Dendritic cell treated with granulocyte-macrophage colony-stimulating factor and Interleukin-4, amounts not matched to agents 40 ng/mL and 50 ng/mL, for 4 days (primary cell): Measurements from ENCODE around the gene PLXNA2.

ENCODE experiments used
- H3K27ac Mint-ChIP-seq: one replicate; pipeline ENCODE4 v1.8.0; 2022; ENCODE audit warnings: mild to moderate bottlenecking, mixed read lengths
- H3K27me3 Mint-ChIP-seq: one replicate; pipeline ENCODE4 v1.8.0; 2022; ENCODE audit warnings: mild to moderate bottlenecking, mixed read lengths
- H3K36me3 Mint-ChIP-seq: one replicate; pipeline ENCODE4 v1.8.0; 2022; ENCODE audit warnings: low read depth, mixed read lengths
- H3K4me1 Mint-ChIP-seq: one replicate; pipeline ENCODE4 v1.8.0; 2022; ENCODE audit warnings: low read depth, mixed read lengths
- H3K4me3 Mint-ChIP-seq: one replicate; pipeline ENCODE4 v1.8.0; 2022; ENCODE audit warnings: mild to moderate bottlenecking, moderate library complexity, mixed read lengths
- H3K9me3 Mint-ChIP-seq: one replicate; pipeline ENCODE4 v1.8.0; 2022; ENCODE audit warnings: mixed read lengths
- intact Hi-C: fragments of 100-400 bp; cut with micrococcal nuclease; formaldehyde crosslinking; loops from one replicate; pipeline ENCODE4 v1.15.0; 2022

PLXNA2 gene

GRCh38 chr1:207992677-207993236 lies 251.4 kb downstream of the PLXNA2 start:
- Mint-ChIP-seq H3K4me3 (no peak overlapping the region), H3K9me3 (no peaks in the 10 kb centered on the region), H3K4me1 (peaks cover 27% of the 10 kb centered on the region), H3K36me3 (no peaks in the 10 kb centered on the region), H3K27ac (no peak overlapping the region), H3K27me3 (peaks cover 4% of the 10 kb centered on the region)
- intact Hi-C loops, result no loop called here

GRCh38 chr1:207991583-207992026 lies 252.6 kb downstream of the PLXNA2 start:
- intact Hi-C loops, result no loop called here
- H3K4me3 Mint-ChIP-seq, result no peak overlapping the region
- no peaks in the 10 kb centered on the region for H3K9me3 Mint-ChIP-seq
- H3K36me3 Mint-ChIP-seq, result no peaks in the 10 kb centered on the region
- H3K4me1 Mint-ChIP-seq, result peaks cover 36% of the 10 kb centered on the region
- peaks cover 4% of the 10 kb centered on the region for H3K27me3 Mint-ChIP-seq
- peak overlapping the region; percentile 62 for H3K27ac Mint-ChIP-seq

- Mint-ChIP-seq H3K27me3 (peaks cover 4% of the 10 kb centered on the region), H3K27ac (peak overlapping the region; percentile 62), H3K4me3 (no peak overlapping the region), H3K36me3 (no peaks in the 10 kb centered on the region), H3K4me1 (peaks cover 40% of the 10 kb centered on the region), H3K9me3 (no peaks in the 10 kb centered on the region)
- intact Hi-C loops, result no loop called here
Measured at GRCh38 chr1:207990876-207991582, 253.2 kb downstream of the PLXNA2 start.

- Mint-ChIP-seq H3K36me3 (no peaks in the 10 kb centered on the region), H3K27ac (no peak overlapping the region), H3K27me3 (peaks cover 4% of the 10 kb centered on the region), H3K4me1 (peaks cover 40% of the 10 kb centered on the region), H3K4me3 (no peak overlapping the region), H3K9me3 (no peaks in the 10 kb centered on the region)
- intact Hi-C loops, result no loop called here
Measured at GRCh38 chr1:207990455-207990854, 253.7 kb downstream of the PLXNA2 start.

GRCh38 chr1:207988326-207989165 lies 255.6 kb downstream of the PLXNA2 start:
- H3K4me3 Mint-ChIP-seq, result no peak overlapping the region
- H3K4me1 Mint-ChIP-seq, result peaks cover 33% of the 10 kb centered on the region
- peak overlapping the region; percentile 70 for H3K27ac Mint-ChIP-seq
- peaks cover 2% of the 10 kb centered on the region for H3K27me3 Mint-ChIP-seq
- intact Hi-C loops, result no loop called here
- H3K36me3 Mint-ChIP-seq, result no peaks in the 10 kb centered on the region
- H3K9me3 Mint-ChIP-seq, result no peaks in the 10 kb centered on the region

GRCh38 chr1:207987164-207987563 lies 257.0 kb downstream of the PLXNA2 start:
- H3K27me3 Mint-ChIP-seq, result peaks cover 1% of the 10 kb centered on the region
- no peak overlapping the region for H3K4me3 Mint-ChIP-seq
- no peaks in the 10 kb centered on the region for H3K9me3 Mint-ChIP-seq
- no peaks in the 10 kb centered on the region for H3K36me3 Mint-ChIP-seq
- intact Hi-C loops, result no loop called here
- H3K4me1 Mint-ChIP-seq, result peaks cover 32% of the 10 kb centered on the region
- H3K27ac Mint-ChIP-seq, result no peak overlapping the region

- intact Hi-C loops, result no loop called here
- Mint-ChIP-seq H3K9me3 (no peaks in the 10 kb centered on the region), H3K36me3 (no peaks in the 10 kb centered on the region), H3K4me3 (no peak overlapping the region), H3K27ac (no peak overlapping the region), H3K4me1 (peaks cover 32% of the 10 kb centered on the region), H3K27me3 (peaks cover 1% of the 10 kb centered on the region)
Measured at GRCh38 chr1:207985996-207986395, 258.2 kb downstream of the PLXNA2 start.

GRCh38 chr1:207984831-207985572 lies 259.2 kb downstream of the PLXNA2 start:
- H3K9me3 Mint-ChIP-seq, result no peaks in the 10 kb centered on the region
- no peak overlapping the region for H3K27ac Mint-ChIP-seq
- H3K36me3 Mint-ChIP-seq, result no peaks in the 10 kb centered on the region

GRCh38 chr1:207983044-207983635 lies 261.0 kb downstream of the PLXNA2 start:
- Mint-ChIP-seq H3K9me3 (no peaks in the 10 kb centered on the region), H3K36me3 (no peaks in the 10 kb centered on the region), H3K4me1 (peaks cover 19% of the 10 kb centered on the region), H3K4me3 (no peak overlapping the region), H3K27ac (no peak overlapping the region), H3K27me3 (peaks cover 3% of the 10 kb centered on the region)
- intact Hi-C loops, result no loop called here

More at GRCh38 chr1:207984831-207985572, 259.2 kb downstream of the PLXNA2 start:
- Mint-ChIP-seq H3K4me1 (peaks cover 27% of the 10 kb centered on the region), H3K4me3 (no peak overlapping the region), H3K27me3 (peaks cover 2% of the 10 kb centered on the region)
- intact Hi-C loops, result no loop called here

- H3K27ac Mint-ChIP-seq, result no peak overlapping the region
- H3K9me3 Mint-ChIP-seq, result no peaks in the 10 kb centered on the region
- H3K36me3 Mint-ChIP-seq, result no peaks in the 10 kb centered on the region
- peaks cover 8% of the 10 kb centered on the region for H3K4me1 Mint-ChIP-seq
- H3K27me3 Mint-ChIP-seq, result peaks cover 3% of the 10 kb centered on the region
- H3K4me3 Mint-ChIP-seq, result no peak overlapping the region
- intact Hi-C loops, result no loop called here
Measured at GRCh38 chr1:207981976-207982375, 262.2 kb downstream of the PLXNA2 start.

- no peak overlapping the region for H3K4me3 Mint-ChIP-seq
- no peaks in the 10 kb centered on the region for H3K36me3 Mint-ChIP-seq
- no peaks in the 10 kb centered on the region for H3K9me3 Mint-ChIP-seq
- no peak overlapping the region for H3K27ac Mint-ChIP-seq
- peaks cover 3% of the 10 kb centered on the region for H3K27me3 Mint-ChIP-seq
- intact Hi-C loops, result no loop called here
- H3K4me1 Mint-ChIP-seq, result peaks cover 9% of the 10 kb centered on the region
Measured at GRCh38 chr1:207978441-207978840, 265.7 kb downstream of the PLXNA2 start.

GRCh38 chr1:207977876-207978275 lies 266.3 kb downstream of the PLXNA2 start:
- Mint-ChIP-seq H3K4me1 (peaks cover 9% of the 10 kb centered on the region), H3K27ac (no peak overlapping the region), H3K27me3 (peaks cover 7% of the 10 kb centered on the region), H3K9me3 (no peaks in the 10 kb centered on the region), H3K36me3 (no peaks in the 10 kb centered on the region), H3K4me3 (no peak overlapping the region)
- intact Hi-C loops, result no loop called here

GRCh38 chr1:207973898-207974568 lies 270.2 kb downstream of the PLXNA2 start:
- H3K4me1 Mint-ChIP-seq, result peaks cover 18% of the 10 kb centered on the region
- H3K27me3 Mint-ChIP-seq, result peaks cover 16% of the 10 kb centered on the region
- no peaks in the 10 kb centered on the region for H3K36me3 Mint-ChIP-seq
- no peaks in the 10 kb centered on the region for H3K9me3 Mint-ChIP-seq
- intact Hi-C loops, result no loop called here
- peak overlapping the region; percentile 55 for H3K27ac Mint-ChIP-seq
- no peak overlapping the region for H3K4me3 Mint-ChIP-seq
